Prostate gland (tissue), 2 donors: Measurements from ENCODE around the gene NQO1.

ENCODE experiments used
- CTCF ChIP-seq, 4 experiments: fragments of 200-600 bp in 2 of 4; fragments of 450-650 bp in 2 of 4; sonication (generic) in 2 of 4; IDR thresholded peaks; 1 replicate in 3 of 4; 2 replicates in 1 of 4; pipeline ENCODE4 v1.5.1; 2016 to 2019; ENCODE audit warnings: antibody characterized with exemption in 4 of 4, mild to moderate bottlenecking in 2 of 4, moderate library complexity in 2 of 4
- POLR2A ChIP-seq: fragments of 450-650 bp; IDR thresholded peaks from one replicate; pipeline ENCODE4 v1.6.1; 2016; ENCODE audit warnings: antibody characterized with exemption, mild to moderate bottlenecking
- POLR2AphosphoS5 ChIP-seq: sonication (generic); formaldehyde crosslinking; IDR thresholded peaks from one replicate; pipeline ENCODE4 v1.6.1; 2017; ENCODE audit warnings: antibody characterized with exemption

- no peak for TF ChIP-seq POLR2A
- no peak for TF ChIP-seq CTCF (IDR thresholded peaks at IDR 0.05)
- no peak for TF ChIP-seq POLR2AphosphoS5
Measured at GRCh38 chr16:69699915-69700314, 26.4 kb downstream of the NQO1 start.
